BE2C (cell line): Measurements from ENCODE around the gene UBE2L6.

Experiments
- DNase-seq: peaks from one replicate; pipeline ENCODE4 v3.0.0-alpha.2; 2020
- H3K27me3 ChIP-seq: fragments of 250-450 bp; sonication (Bioruptor Pico); 2 replicates; pipeline ENCODE4 v1.5.1; 2020; ENCODE audit warnings: mild to moderate bottlenecking
- H3K36me3 ChIP-seq: fragments of 250-450 bp; sonication (Bioruptor Pico); 2 replicates; pipeline ENCODE4 v1.5.1; 2020; ENCODE audit warnings: mild to moderate bottlenecking
- H3K4me1 ChIP-seq: fragments of 250-450 bp; sonication (Bioruptor Pico); 2 replicates; pipeline ENCODE4 v1.5.1; 2020
- H3K4me3 ChIP-seq: 2 replicates; pipeline ENCODE4 v1.5.1; 2011; ENCODE audit warnings: low read depth, low read length
- H3K9me3 ChIP-seq: fragments of 250-450 bp; sonication (Bioruptor Pico); 2 replicates; pipeline ENCODE4 v1.5.1; 2020
- CTCF ChIP-seq: IDR thresholded peaks from 2 replicates; pipeline ENCODE4 v1.5.1; 2012; ENCODE audit warnings: mild to moderate bottlenecking, low read depth, low read length

Gene UBE2L6

GRCh38 chr11:57511741-57512430, 55.6 kb downstream of the UBE2L6 start:
- DNase-seq = no peak
- Histone ChIP-seq H3K36me3 (no peaks in the 10 kb centered on the region), H3K9me3 (no peaks in the 10 kb centered on the region), H3K27me3 (no peaks in the 10 kb centered on the region), H3K4me1 (no peaks in the 10 kb centered on the region), H3K4me3 (no peak overlapping the region)
- no peak for TF ChIP-seq CTCF

- TF ChIP-seq CTCF = no peak
- no peaks in the 10 kb centered on the region for H3K9me3 ChIP-seq
- H3K4me1 ChIP-seq = no peaks in the 10 kb centered on the region
- no peak for DNase-seq
- no peak overlapping the region for H3K4me3 ChIP-seq
- no peaks in the 10 kb centered on the region for H3K27me3 ChIP-seq
- H3K36me3 ChIP-seq = no peaks in the 10 kb centered on the region
These were observed 58.9 kb downstream of the UBE2L6 start for GRCh38 chr11:57508341-57509170.

- H3K36me3 ChIP-seq = no peaks in the 10 kb centered on the region
- H3K4me3 ChIP-seq = no peak overlapping the region
- no peaks in the 10 kb centered on the region for H3K4me1 ChIP-seq
- H3K9me3 ChIP-seq = no peaks in the 10 kb centered on the region
- H3K27me3 ChIP-seq = no peaks in the 10 kb centered on the region
- TF ChIP-seq CTCF = no peak
- DNase-seq = no peak
These were observed 61.0 kb downstream of the UBE2L6 start for GRCh38 chr11:57506522-57506921.

GRCh38 chr11:57504511-57504910, 63.0 kb downstream of the UBE2L6 start:
- Histone ChIP-seq H3K9me3 (no peaks in the 10 kb centered on the region), H3K4me3 (no peak overlapping the region), H3K36me3 (no peaks in the 10 kb centered on the region), H3K27me3 (no peaks in the 10 kb centered on the region), H3K4me1 (no peaks in the 10 kb centered on the region)
- DNase-seq = no peak
- TF ChIP-seq CTCF = no peak

- no peak overlapping the region for H3K4me3 ChIP-seq
- H3K36me3 ChIP-seq = no peaks in the 10 kb centered on the region
- no peak for TF ChIP-seq CTCF
- no peaks in the 10 kb centered on the region for H3K27me3 ChIP-seq
- no peaks in the 10 kb centered on the region for H3K4me1 ChIP-seq
- no peak for DNase-seq
- H3K9me3 ChIP-seq = no peaks in the 10 kb centered on the region
These were observed 64.6 kb downstream of the UBE2L6 start for GRCh38 chr11:57502870-57503269.

- no peak for DNase-seq
- H3K4me3 ChIP-seq = no peak overlapping the region
- no peaks in the 10 kb centered on the region for H3K36me3 ChIP-seq
These were observed 65.1 kb downstream of the UBE2L6 start for GRCh38 chr11:57502376-57502775.

More at GRCh38 chr11:57502376-57502775, 65.1 kb downstream of the UBE2L6 start:
- Histone ChIP-seq H3K9me3 (no peaks in the 10 kb centered on the region), H3K27me3 (no peaks in the 10 kb centered on the region), H3K4me1 (no peaks in the 10 kb centered on the region)
- TF ChIP-seq CTCF = no peak
